ENCODE data around the gene OR9Q1. TPM values are rescaled to one million over a fixed set of nuclear protein-coding genes. Genes with fewer than 3 reads are reported as not detected.

OR9Q1 gene
- polyA plus RNA-seq, 1 donor from 2014 or later, result not detected

GRCh38 chr11:58055806-58056401 is 32.2 kb downstream of the OR9Q1 start:
- Histone ChIP-seq H3K4me2 (ENCODE audit: low read length) (no peak overlapping the region), H3K4me3 (ENCODE audit: low read length) (no peak overlapping the region), H3K36me3 (ENCODE audit: insufficient read depth, low read length) (no peaks in the 10 kb centered on the region), H3K27ac (ENCODE audit: low read length) (no peak overlapping the region), H4K20me1 (ENCODE audit: insufficient read depth) (no peaks in the 10 kb centered on the region), H3F3A (ENCODE audit: insufficient read depth, low read length, poor library complexity, severe bottlenecking) (no peaks in the 10 kb centered on the region), H3K9me2 (ENCODE audit: insufficient read depth, low read length) (no peaks in the 10 kb centered on the region), H3K9ac (ENCODE audit: low read length) (no peak overlapping the region), H2AFZ (ENCODE audit: low read depth, low read length) (no peak overlapping the region), H3K27me3 (ENCODE audit: insufficient read depth, low read depth, low read length) (no peaks in the 10 kb centered on the region), H3K79me2 (replicated peaks; ENCODE audit: insufficient read depth, low read length) (no peaks in the 10 kb centered on the region), H3K9me3 (ENCODE audit: low read length) (no peaks in the 10 kb centered on the region)
- no peak for TF ChIP-seq MXI1 (conservative IDR thresholded peaks at IDR 0.05; ENCODE audit: poor library complexity, severe bottlenecking)
- no peak for TF ChIP-seq TAF1 (IDR thresholded peaks at IDR 0.05; ENCODE audit: low read depth)
- no peak for TF ChIP-seq SMC3 (conservative IDR thresholded peaks at IDR 0.05; ENCODE audit: poor library complexity)
- TF ChIP-seq POLR2AphosphoS5 (IDR thresholded peaks at IDR 0.05), result no peak
- no peak for TF ChIP-seq CTCF (IDR thresholded peaks at IDR 0.05; ENCODE audit: poor library complexity, severe bottlenecking)
- no peak for TF ChIP-seq RAD21 (conservative IDR thresholded peaks at IDR 0.05)
- no peak for TF ChIP-seq REST (IDR thresholded peaks at IDR 0.05; ENCODE audit: borderline replicate concordance)
- TF ChIP-seq EZH2 (IDR thresholded peaks at IDR 0.05; ENCODE audit: borderline replicate concordance, insufficient read depth, low read length, poor library complexity, severe bottlenecking), result no peak
- TF ChIP-seq EP300 (conservative IDR thresholded peaks at IDR 0.05; ENCODE audit: poor library complexity, severe bottlenecking), result no peak

- no peak for TF ChIP-seq RAD21 (conservative IDR thresholded peaks at IDR 0.05)
- TF ChIP-seq CTCF (IDR thresholded peaks at IDR 0.05; ENCODE audit: poor library complexity, severe bottlenecking), result no peak
- TF ChIP-seq TAF1 (IDR thresholded peaks at IDR 0.05; ENCODE audit: low read depth), result no peak
- TF ChIP-seq EZH2 (IDR thresholded peaks at IDR 0.05; ENCODE audit: borderline replicate concordance, insufficient read depth, low read length, poor library complexity, severe bottlenecking), result no peak
- TF ChIP-seq EP300 (conservative IDR thresholded peaks at IDR 0.05; ENCODE audit: poor library complexity, severe bottlenecking), result no peak
- no peak for TF ChIP-seq SMC3 (conservative IDR thresholded peaks at IDR 0.05; ENCODE audit: poor library complexity)
- TF ChIP-seq MXI1 (conservative IDR thresholded peaks at IDR 0.05; ENCODE audit: poor library complexity, severe bottlenecking), result no peak
- TF ChIP-seq REST (IDR thresholded peaks at IDR 0.05; ENCODE audit: borderline replicate concordance), result no peak
- no peak for TF ChIP-seq POLR2AphosphoS5 (IDR thresholded peaks at IDR 0.05)
Measured at GRCh38 chr11:58057481-58057880, 33.8 kb downstream of the OR9Q1 start.

More at GRCh38 chr11:58057481-58057880, 33.8 kb downstream of the OR9Q1 start:
- Histone ChIP-seq H3K36me3 (ENCODE audit: insufficient read depth, low read length) (no peaks in the 10 kb centered on the region), H3F3A (ENCODE audit: insufficient read depth, low read length, poor library complexity, severe bottlenecking) (no peaks in the 10 kb centered on the region), H3K9me2 (ENCODE audit: insufficient read depth, low read length) (no peaks in the 10 kb centered on the region), H3K9ac (ENCODE audit: low read length) (no peak overlapping the region), H3K79me2 (replicated peaks; ENCODE audit: insufficient read depth, low read length) (no peaks in the 10 kb centered on the region), H3K9me3 (ENCODE audit: low read length) (no peaks in the 10 kb centered on the region), H3K27me3 (ENCODE audit: insufficient read depth, low read depth, low read length) (no peaks in the 10 kb centered on the region), H4K20me1 (ENCODE audit: insufficient read depth) (no peaks in the 10 kb centered on the region), H3K27ac (ENCODE audit: low read length) (no peak overlapping the region), H2AFZ (ENCODE audit: low read depth, low read length) (no peak overlapping the region), H3K4me3 (ENCODE audit: low read length) (no peak overlapping the region), H3K4me2 (ENCODE audit: low read length) (no peak overlapping the region)

All from neural cell (in vitro differentiated cells).